ENCODE measurements around the gene POU1F1. TPM values are rescaled to one million over a fixed set of nuclear protein-coding genes. Genes with fewer than 3 reads are reported as not detected.

Gene POU1F1
- total and polyA plus RNA-seq, 2 of the 8 experiments (the other 6 are each of a cell fraction or from before 2014, with no cell fraction given) = not detected

DNA sequence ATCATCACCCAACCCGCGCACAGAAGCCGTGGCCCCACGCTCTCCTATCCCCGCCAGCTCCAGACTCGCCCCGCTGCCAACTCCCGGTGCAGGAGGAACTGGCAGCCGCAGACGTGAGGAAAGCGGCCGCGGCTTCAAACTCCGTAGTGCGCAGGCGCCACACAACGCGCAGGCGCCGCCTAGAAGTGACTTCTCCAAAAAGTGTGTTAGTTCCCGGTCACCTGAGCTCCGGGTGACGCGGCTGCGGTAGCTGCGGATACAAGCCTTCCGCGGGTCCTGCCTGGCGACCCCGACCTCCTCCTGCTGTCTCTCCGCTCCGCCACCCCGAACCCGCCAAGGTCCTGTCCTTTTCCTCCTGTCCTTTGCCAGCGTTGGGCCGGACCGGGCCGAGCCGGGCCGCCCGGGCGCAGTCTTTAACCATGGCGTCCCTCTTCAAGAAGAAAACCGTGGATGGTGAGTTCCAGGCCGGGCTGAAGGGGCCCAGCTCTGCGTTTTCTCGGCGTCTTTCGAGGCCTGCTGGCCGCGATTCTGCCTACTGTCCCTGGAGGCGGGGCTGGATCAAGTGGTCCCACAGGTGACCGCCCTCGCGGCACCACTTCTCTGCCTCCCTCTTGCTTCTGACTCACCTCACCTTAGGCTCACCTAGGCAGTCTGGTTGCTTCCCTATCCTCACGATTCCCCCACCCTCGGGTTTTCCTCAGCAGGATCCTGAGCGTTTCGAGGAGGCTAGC lies 49.1 kb downstream of the POU1F1 start, which contains the start of gene CHMP2B (continued):
- TF ChIP-seq GABPA (IDR thresholded peaks at IDR 0.05; ENCODE audit: borderline replicate concordance, insufficient read depth, low read length) = no peak
- peak; percentile 59 to 90 for TF ChIP-seq POLR2A (IDR thresholded peaks at IDR 0.05; ENCODE audit: control extremely low read depth in 1 of 2, low read depth in 2 of 2, low read length in 2 of 2)
- peak; percentile 80 for TF ChIP-seq ASH2L (IDR thresholded peaks at IDR 0.05; ENCODE audit: low read length)
- no peak for TF ChIP-seq BACH1 (IDR thresholded peaks at IDR 0.05; ENCODE audit: low read length)
- peak; percentile 64 for TF ChIP-seq NRF1 (IDR thresholded peaks at IDR 0.05; ENCODE audit: low read depth, low read length)
- TF ChIP-seq POU5F1 (IDR thresholded peaks at IDR 0.05; ENCODE audit: low read depth, low read length) = no peak
- TF ChIP-seq TBP (IDR thresholded peaks at IDR 0.05; ENCODE audit: low read depth, low read length) = peak; percentile 55
- peak; percentile 91 for TF ChIP-seq PHF8 (conservative IDR thresholded peaks at IDR 0.05; ENCODE audit: low read depth, low read length)
